ENCODE results near the gene GRAMD1B. TPM values are rescaled to one million over a fixed set of nuclear protein-coding genes. Genes with fewer than 3 reads are reported as not detected.

GRAMD1B gene
- total RNA-seq, 1 donor from 2014 or later, result 6.0 TPM

- DNase-seq (ENCODE audit: low read depth), result no peak
- TF ChIP-seq CTCF (conservative IDR thresholded peaks at IDR 0.05; ENCODE audit: low read depth, low read length), result peak; percentile 54
- H3K4me3 ChIP-seq (ENCODE audit: low read depth, low read length), result no peak overlapping the region
Measured at GRCh38 chr11:123475469-123475868, 45.4 kb downstream of the GRAMD1B start.

GRCh38 chr11:123477205-123477907 lies 47.3 kb downstream of the GRAMD1B start:
- TF ChIP-seq CTCF (conservative IDR thresholded peaks at IDR 0.05; ENCODE audit: low read depth, low read length), result no peak
- no peak for DNase-seq (ENCODE audit: low read depth)
- no peak overlapping the region for H3K4me3 ChIP-seq (ENCODE audit: low read depth, low read length)

- DNase-seq (ENCODE audit: low read depth), result peak; percentile 41
- peak; percentile 71 for TF ChIP-seq CTCF (conservative IDR thresholded peaks at IDR 0.05; ENCODE audit: low read depth, low read length)
- no peak overlapping the region for H3K4me3 ChIP-seq (ENCODE audit: low read depth, low read length)
Measured at GRCh38 chr11:123478352-123478987, 48.4 kb downstream of the GRAMD1B start.

GRCh38 chr11:123479048-123479837 lies 49.2 kb downstream of the GRAMD1B start:
- DNase-seq (ENCODE audit: low read depth), result no peak
- no peak for TF ChIP-seq CTCF (conservative IDR thresholded peaks at IDR 0.05; ENCODE audit: low read depth, low read length)
- no peak overlapping the region for H3K4me3 ChIP-seq (ENCODE audit: low read depth, low read length)

- H3K4me3 ChIP-seq (ENCODE audit: low read depth, low read length), result no peak overlapping the region
- DNase-seq (ENCODE audit: low read depth), result no peak
- TF ChIP-seq CTCF (conservative IDR thresholded peaks at IDR 0.05; ENCODE audit: low read depth, low read length), result no peak
Measured at GRCh38 chr11:123480290-123480815, 50.3 kb downstream of the GRAMD1B start.

- no peak for DNase-seq (ENCODE audit: low read depth)
- H3K4me3 ChIP-seq (ENCODE audit: low read depth, low read length), result no peak overlapping the region
- no peak for TF ChIP-seq CTCF (conservative IDR thresholded peaks at IDR 0.05; ENCODE audit: low read depth, low read length)
Measured at GRCh38 chr11:123480882-123481281, 50.8 kb downstream of the GRAMD1B start.
